ENCODE results near the gene COL1A1.

The COL1A1 gene

DNA sequence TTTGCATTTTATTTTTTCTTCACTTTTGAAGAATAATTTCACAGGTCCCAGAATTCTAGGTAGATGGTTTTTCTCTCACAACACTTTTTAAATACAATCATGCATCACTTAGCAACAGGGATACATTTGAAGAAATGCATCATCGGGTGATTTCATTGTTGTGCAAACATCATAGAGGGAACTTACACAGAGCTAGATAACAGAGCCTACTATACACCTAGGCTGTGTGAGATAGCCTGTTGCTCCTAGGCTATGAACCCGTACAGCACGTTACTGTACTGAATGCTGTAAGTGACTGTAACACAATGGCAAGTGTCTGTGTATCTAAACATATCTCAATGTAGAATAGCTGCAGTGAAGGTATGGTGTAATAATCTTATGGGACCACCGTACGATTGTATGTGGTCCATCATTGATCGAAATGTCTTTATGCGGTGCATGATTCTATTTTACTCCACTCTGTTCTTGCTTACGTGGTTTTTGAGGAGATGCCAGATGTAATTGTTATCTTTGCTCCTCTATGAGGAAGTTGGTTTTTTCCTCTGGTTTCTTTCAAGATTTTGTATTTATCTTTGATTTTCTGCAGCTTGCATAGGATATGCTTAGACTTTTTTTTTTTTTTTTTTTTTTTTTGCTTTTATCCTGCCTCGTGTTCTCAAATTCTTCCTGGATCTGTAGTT is 37.3 kb upstream of the COL1A1 start:
- no peak overlapping the region for H3K4me3 ChIP-seq (ENCODE audit: low read depth, low read length)
- TF ChIP-seq, protein P1, sequence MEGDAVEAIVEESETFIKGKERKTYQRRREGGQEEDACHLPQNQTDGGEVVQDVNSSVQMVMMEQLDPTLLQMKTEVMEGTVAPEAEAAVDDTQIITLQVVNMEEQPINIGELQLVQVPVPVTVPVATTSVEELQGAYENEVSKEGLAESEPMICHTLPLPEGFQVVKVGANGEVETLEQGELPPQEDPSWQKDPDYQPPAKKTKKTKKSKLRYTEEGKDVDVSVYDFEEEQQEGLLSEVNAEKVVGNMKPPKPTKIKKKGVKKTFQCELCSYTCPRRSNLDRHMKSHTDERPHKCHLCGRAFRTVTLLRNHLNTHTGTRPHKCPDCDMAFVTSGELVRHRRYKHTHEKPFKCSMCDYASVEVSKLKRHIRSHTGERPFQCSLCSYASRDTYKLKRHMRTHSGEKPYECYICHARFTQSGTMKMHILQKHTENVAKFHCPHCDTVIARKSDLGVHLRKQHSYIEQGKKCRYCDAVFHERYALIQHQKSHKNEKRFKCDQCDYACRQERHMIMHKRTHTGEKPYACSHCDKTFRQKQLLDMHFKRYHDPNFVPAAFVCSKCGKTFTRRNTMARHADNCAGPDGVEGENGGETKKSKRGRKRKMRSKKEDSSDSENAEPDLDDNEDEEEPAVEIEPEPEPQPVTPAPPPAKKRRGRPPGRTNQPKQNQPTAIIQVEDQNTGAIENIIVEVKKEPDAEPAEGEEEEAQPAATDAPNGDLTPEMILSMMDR (IDR thresholded peaks at IDR 0.05; ENCODE audit: insufficient read depth, low read depth, low read length, missing control alignments) = no peak
- DNase-seq (ENCODE audit: low read depth) = no peak

- no peak for DNase-seq (ENCODE audit: low read depth)
- TF ChIP-seq, protein P1 (IDR thresholded peaks at IDR 0.05; ENCODE audit: insufficient read depth, low read depth, low read length, missing control alignments) = no peak
Measured at GRCh38 chr17:50237901-50238300, 36.5 kb upstream of the COL1A1 start.

GRCh38 chr17:50234581-50234980 is 33.1 kb upstream of the COL1A1 start:
- no peak overlapping the region for H3K4me3 ChIP-seq (ENCODE audit: low read depth, low read length)
- no peak for DNase-seq (ENCODE audit: low read depth)
- TF ChIP-seq, protein P1 (IDR thresholded peaks at IDR 0.05; ENCODE audit: insufficient read depth, low read depth, low read length, missing control alignments) = no peak

More at GRCh38 chr17:50237901-50238300, 36.5 kb upstream of the COL1A1 start:
- H3K4me3 ChIP-seq (ENCODE audit: low read depth, low read length) = no peak overlapping the region

DNA sequence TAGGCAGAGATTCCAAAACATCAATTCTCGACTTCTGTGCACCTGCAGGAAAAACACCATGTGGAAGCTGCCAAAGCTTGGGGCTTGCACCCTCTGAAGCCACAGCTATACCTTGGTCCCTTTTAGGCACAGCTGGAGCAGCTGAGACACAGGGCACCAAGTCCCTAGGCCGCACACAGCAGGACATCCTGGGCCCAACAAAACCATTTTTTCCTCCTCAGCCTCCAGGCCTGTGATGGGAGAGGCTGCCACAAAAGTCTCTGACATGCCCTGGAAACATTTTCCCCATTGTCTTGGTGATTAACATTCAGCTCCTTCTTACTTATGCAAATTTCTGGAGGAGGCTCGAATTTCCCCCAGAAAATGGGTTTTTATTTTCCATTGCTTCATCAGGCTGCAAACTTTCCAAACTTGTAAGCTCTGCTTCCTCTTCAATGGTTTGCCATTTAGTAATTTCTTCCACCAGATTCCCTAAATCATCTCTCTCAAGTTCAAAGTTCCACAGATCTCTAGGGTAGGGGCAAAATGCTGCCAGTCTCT is 24.3 kb upstream of the COL1A1 start:
- no peak overlapping the region for H3K4me3 ChIP-seq (ENCODE audit: low read depth, low read length)
- no peak for DNase-seq (ENCODE audit: low read depth)
- TF ChIP-seq, protein P1 (IDR thresholded peaks at IDR 0.05; ENCODE audit: insufficient read depth, low read depth, low read length, missing control alignments) = no peak

GRCh38 chr17:50222922-50223321 is 21.5 kb upstream of the COL1A1 start:
- TF ChIP-seq, protein P1 (IDR thresholded peaks at IDR 0.05; ENCODE audit: insufficient read depth, low read depth, low read length, missing control alignments) = no peak
- no peak for DNase-seq (ENCODE audit: low read depth)
- no peak overlapping the region for H3K4me3 ChIP-seq (ENCODE audit: low read depth, low read length)

DNA sequence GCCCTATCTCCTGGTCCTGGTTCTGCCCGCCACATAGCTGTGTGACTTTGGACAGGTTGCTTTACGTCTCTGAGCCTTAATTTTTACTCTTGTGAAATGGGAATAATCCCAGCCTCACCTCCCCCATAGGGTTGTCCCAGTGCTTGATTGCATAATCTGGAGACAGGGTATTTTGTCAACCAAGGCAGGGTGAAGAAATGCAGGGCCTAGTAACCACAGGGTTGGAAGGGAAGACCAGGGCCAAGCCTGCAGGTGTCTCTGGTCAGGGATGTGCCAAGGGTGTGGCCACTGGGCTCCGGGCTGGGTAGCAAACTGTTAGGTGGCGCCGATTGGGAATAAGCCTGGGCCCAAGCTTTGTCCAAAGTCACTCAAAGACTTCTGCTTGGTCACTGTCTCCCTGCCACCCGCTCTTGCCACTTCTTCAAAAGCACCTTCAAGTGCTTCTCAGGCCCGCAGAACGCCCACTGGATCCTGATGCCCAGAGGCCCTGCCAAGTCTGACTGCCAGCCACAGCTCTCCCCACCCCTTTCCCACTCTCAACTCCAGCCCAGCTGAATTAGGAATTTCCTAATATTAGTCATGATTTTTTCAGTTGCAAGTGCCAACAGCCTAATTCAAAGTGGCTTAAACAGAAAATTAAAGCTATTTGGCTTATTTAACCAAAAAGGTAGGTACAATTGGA is 20.6 kb upstream of the COL1A1 start:
- TF ChIP-seq, protein P1 (IDR thresholded peaks at IDR 0.05; ENCODE audit: insufficient read depth, low read depth, low read length, missing control alignments) = no peak
- H3K4me3 ChIP-seq (ENCODE audit: low read depth, low read length) = no peak overlapping the region
- DNase-seq (ENCODE audit: low read depth) = no peak

Data from GM12865 (cell line).